Activated naive CD8-positive, alpha-beta T cell treated with anti-CD3 and anti-CD28 coated beads, Interleukin-2, amount 50 U/mL, for 24 hours (primary cell): ENCODE results near the gene SMYD3.

Experiments used
- ATAC-seq: fragments of 150-1000 bp; cut with Tn5 transposase; one replicate; pipeline ENCODE4 v1.10.0; 2021
- DNase-seq: peaks from one replicate; pipeline ENCODE4 v3.0.0; 2021
- H3K27ac Mint-ChIP-seq: one replicate; pipeline ENCODE4 v1.8.0; 2021; ENCODE audit warnings: mild to moderate bottlenecking, mixed read lengths
- H3K27me3 Mint-ChIP-seq: one replicate; pipeline ENCODE4 v1.8.0; 2021; ENCODE audit warnings: mixed read lengths
- H3K36me3 Mint-ChIP-seq: one replicate; pipeline ENCODE4 v1.8.0; 2021; ENCODE audit warnings: low read depth, mixed read lengths
- H3K4me1 Mint-ChIP-seq: one replicate; pipeline ENCODE4 v1.8.0; 2021; ENCODE audit warnings: mixed read lengths
- H3K4me3 Mint-ChIP-seq: one replicate; pipeline ENCODE4 v1.8.0; 2021; ENCODE audit warnings: mild to moderate bottlenecking, moderate library complexity, mixed read lengths
- H3K9me3 Mint-ChIP-seq: one replicate; pipeline ENCODE4 v1.8.0; 2021; ENCODE audit warnings: mixed read lengths

The SMYD3 gene

DNA sequence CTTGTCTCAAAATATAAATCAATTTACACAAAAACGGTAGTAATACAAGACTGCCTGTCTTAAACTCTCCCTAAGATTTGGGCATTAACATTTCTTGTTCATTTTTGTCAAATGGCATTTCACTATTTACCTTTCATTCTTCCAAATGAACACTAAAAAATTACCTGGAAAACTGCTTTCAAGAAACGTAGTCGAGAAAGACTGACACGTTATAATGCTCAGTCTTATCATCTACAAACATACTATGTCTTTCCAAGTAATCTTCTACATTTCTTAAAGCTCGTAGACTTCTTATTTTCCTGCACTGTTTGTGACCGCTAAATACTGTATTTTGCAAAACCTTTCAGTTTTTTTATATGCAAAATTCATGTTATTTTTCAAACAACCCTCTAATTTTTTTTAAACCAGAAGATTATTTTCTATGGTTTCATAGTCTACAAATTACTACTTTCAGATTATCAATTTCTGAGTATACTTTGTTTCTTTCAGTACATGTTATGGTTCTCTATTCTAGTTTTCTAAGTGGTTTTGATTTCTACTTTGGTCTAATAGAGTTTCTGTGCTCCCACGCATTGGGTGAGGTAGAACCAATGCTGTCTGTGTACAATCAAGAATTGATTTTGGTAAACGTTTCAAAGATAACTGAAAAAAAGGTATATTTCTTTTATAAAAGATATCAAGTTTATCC, 336.4 kb downstream of the SMYD3 start:
- ATAC-seq: no peak
- Mint-ChIP-seq H3K4me3 (no peak overlapping the region), H3K27ac (no peak overlapping the region), H3K36me3 (peaks cover 1% of the 10 kb centered on the region), H3K4me1 (no peaks in the 10 kb centered on the region), H3K9me3 (no peaks in the 10 kb centered on the region), H3K27me3 (no peaks in the 10 kb centered on the region)
- no peak for DNase-seq

DNA sequence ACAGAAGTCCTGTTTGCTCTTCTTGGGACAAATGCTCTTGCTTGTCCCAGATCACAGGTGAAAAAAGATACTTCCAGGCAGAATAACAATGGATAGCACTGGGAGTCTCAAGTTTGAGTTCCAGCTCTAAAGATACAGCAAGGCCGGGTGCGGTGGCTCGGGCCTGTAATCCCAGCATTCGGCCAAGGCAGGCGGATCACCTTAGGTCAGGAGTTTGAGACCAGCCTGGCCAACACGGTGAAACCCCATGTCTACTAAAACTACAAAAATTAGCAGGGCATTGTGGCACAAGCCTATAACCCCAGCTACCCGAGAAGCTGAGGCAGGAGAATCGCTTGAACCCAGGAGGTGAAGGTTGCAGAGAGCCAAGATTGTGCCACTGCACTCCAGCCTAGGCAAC, 337.6 kb downstream of the SMYD3 start:
- ATAC-seq: no peak

DNA sequence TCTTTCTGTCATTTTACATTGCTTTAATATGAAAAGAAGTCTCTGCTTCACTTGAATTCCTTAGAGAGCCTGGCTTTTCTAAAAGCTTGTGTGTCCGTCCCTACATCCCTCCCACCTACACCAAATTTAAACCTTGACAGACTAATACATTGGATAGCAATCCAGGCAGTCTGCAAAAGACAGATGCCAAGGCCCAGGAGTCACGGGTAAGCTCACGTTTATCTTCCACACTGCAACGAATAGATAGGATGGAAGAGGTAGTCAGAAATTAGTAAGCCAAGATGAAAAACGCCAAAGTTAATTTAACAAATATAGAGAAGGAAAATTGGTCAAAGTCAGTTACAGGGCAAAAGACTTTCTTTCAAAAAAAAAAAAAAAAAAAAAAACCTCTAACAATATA, 338.1 kb downstream of the SMYD3 start:
- Mint-ChIP-seq H3K9me3 (no peaks in the 10 kb centered on the region), H3K36me3 (peaks cover 4% of the 10 kb centered on the region), H3K4me3 (no peak overlapping the region), H3K4me1 (no peaks in the 10 kb centered on the region), H3K27ac (no peak overlapping the region), H3K27me3 (no peaks in the 10 kb centered on the region)
- no peak for ATAC-seq
- DNase-seq: no peak

More for the DNA sequence above, 337.6 kb downstream of the SMYD3 start:
- no peak overlapping the region for H3K27ac Mint-ChIP-seq
- no peaks in the 10 kb centered on the region for H3K27me3 Mint-ChIP-seq
- DNase-seq: no peak
- no peaks in the 10 kb centered on the region for H3K9me3 Mint-ChIP-seq
- no peak overlapping the region for H3K4me3 Mint-ChIP-seq
- H3K4me1 Mint-ChIP-seq: no peaks in the 10 kb centered on the region
- H3K36me3 Mint-ChIP-seq: peaks cover 4% of the 10 kb centered on the region

DNA sequence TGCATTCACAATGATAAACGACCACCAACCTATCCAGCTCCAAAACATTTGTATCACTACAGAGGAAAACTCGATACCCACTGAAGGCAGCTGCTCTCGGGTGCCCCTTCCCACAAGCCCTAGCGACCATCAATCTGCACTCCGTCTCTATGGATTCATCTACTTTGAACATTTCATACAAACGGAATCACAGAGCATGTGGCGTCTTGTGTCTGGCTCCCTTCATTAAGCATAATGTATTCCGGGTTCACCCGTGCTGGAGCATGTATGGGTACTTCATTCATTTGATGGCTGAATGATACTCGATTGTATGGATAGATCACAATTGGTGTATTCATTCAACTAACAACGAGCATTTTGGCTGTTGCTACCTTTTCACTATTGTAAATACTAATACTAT, 340.2 kb downstream of the SMYD3 start:
- no peak for DNase-seq
- H3K36me3 Mint-ChIP-seq: peaks cover 4% of the 10 kb centered on the region
- no peaks in the 10 kb centered on the region for H3K9me3 Mint-ChIP-seq
- H3K27ac Mint-ChIP-seq: no peak overlapping the region
- H3K4me3 Mint-ChIP-seq: no peak overlapping the region
- H3K4me1 Mint-ChIP-seq: no peaks in the 10 kb centered on the region
- no peaks in the 10 kb centered on the region for H3K27me3 Mint-ChIP-seq
- ATAC-seq: no peak

DNA sequence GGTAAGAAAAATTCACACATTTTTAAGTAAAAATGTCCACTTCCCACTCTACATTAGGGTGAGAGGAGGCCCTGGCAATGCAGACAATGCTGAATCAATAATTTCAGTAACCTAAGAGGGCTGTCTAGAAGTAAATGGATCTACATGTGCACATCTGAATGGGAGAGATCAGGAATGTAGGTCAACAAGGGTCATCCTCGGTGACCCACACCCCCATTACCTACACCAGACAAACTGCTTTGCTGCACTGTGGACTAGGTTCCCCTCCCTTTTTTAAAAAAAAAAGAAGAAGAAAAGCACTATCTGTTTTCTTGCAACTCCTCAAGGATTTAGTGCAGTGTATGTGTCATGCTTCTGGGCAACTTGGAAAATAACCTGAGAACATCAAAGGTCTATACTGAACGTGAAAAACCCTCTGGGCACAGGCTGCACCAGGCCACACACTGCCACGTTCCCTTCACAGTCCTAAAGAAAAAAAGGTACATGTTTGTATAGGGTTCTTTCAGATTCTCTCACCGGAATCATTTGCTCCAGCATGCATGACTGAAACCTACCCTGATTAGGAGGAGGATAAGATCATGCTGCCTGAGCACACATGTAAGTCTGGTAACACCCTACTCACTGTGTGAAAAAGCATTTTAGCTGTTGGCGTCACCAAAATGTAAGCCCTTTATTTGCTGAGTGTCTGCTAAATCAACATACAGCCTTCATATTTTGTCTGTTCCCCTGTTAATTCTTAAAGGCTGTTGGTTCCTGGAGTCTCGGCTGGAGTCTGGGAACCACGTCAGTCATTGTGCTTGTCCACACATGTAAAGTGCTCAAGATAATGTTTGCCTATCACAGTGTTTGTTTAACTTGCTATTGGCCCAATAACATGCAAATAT, 341.0 kb downstream of the SMYD3 start:
- H3K4me3 Mint-ChIP-seq: no peak overlapping the region
- peak; percentile 10 for ATAC-seq
- no peaks in the 10 kb centered on the region for H3K27me3 Mint-ChIP-seq
- no peaks in the 10 kb centered on the region for H3K9me3 Mint-ChIP-seq
- DNase-seq: no peak
- H3K4me1 Mint-ChIP-seq: no peaks in the 10 kb centered on the region
- H3K27ac Mint-ChIP-seq: no peak overlapping the region
- H3K36me3 Mint-ChIP-seq: peaks cover 4% of the 10 kb centered on the region

DNA sequence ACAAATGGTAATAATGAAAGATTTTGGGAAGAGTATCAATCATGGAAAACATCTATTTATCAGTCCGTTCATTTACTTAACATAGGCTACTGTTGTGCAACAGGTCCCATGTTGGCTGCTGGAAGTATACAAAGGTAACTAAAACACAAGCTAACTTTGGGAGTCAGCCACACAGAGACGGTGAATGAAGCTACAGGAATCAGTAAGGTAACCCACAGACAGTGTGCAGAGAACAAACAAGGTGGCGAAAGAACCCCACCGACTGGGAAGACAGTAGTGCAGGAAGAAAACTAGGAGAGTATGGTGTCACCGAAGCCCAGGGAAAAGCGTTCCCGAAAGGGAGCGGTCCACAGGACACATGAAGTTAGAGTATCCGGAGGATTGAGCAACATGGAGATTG, 342.3 kb downstream of the SMYD3 start:
- no peak overlapping the region for H3K4me3 Mint-ChIP-seq
- H3K27ac Mint-ChIP-seq: peak overlapping the region; percentile 7
- no peaks in the 10 kb centered on the region for H3K4me1 Mint-ChIP-seq
- DNase-seq (no peak), ATAC-seq (no peak)
- peaks cover 4% of the 10 kb centered on the region for H3K36me3 Mint-ChIP-seq
- H3K27me3 Mint-ChIP-seq: no peaks in the 10 kb centered on the region
- H3K9me3 Mint-ChIP-seq: no peaks in the 10 kb centered on the region

DNA sequence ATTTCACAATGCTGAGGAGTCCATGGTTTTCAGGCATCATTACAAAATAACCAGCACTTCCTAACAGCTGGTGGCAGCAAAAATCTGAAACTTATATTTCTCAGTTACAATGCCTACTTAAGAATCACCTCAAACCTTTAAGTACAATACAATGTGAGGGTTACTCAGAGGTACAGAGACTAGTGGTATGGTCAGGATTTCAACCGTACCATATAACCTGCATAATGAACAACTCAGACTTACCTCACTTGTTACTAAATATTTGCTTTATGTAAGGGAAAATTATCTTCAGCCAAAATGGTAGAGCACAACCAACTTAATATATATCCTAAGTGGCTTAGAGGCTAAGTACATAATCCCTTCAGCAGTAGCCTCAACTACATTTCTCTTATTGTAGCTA, 344.5 kb downstream of the SMYD3 start:
- DNase-seq (no peak), ATAC-seq (no peak)
- H3K4me3 Mint-ChIP-seq: no peak overlapping the region
- no peaks in the 10 kb centered on the region for H3K27me3 Mint-ChIP-seq
- no peak overlapping the region for H3K27ac Mint-ChIP-seq
- no peaks in the 10 kb centered on the region for H3K9me3 Mint-ChIP-seq
- H3K36me3 Mint-ChIP-seq: peaks cover 4% of the 10 kb centered on the region
- no peaks in the 10 kb centered on the region for H3K4me1 Mint-ChIP-seq

DNA sequence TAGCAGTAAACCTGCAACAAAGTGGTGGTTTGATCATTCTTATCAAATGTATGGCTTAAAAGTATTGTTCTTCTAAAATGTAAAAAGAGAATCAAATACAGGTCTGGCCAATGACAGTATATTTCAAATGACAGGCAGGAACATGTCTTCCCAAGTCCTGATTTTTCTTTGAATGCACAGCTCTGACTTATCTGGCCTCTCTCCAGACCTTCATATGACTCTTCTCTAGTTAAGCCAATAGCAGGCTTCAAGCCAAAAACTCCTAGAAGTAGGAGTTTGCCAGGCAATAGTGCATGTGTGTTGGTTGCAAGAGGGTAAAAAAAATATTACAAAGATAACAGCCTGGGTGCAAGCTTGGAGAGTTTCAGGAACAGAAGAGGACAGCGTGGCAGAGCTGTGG, 345.5 kb downstream of the SMYD3 start:
- Mint-ChIP-seq H3K36me3 (peaks cover 4% of the 10 kb centered on the region), H3K4me3 (no peak overlapping the region), H3K9me3 (no peaks in the 10 kb centered on the region), H3K4me1 (no peaks in the 10 kb centered on the region), H3K27ac (no peak overlapping the region), H3K27me3 (no peaks in the 10 kb centered on the region)
- DNase-seq (no peak), ATAC-seq (no peak)

DNA sequence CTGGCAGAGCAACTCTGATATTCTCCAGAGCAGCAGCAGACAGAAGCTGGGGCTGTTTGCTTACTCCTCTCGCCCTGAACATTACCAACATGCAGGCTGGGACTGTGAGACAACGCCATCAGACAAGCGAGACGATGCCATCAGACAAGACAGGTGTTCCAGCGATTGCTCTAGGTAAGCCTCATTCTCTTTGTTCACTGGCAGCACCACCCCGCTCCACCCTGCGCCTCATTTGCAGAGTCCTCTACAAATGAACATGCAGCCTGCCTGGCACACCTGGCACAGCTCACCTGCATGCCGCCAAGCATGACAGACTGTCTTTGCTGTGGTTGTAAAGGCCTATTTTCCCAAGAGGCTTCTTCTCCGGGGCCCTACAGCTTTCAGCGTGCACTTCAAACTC, 346.2 kb downstream of the SMYD3 start:
- Mint-ChIP-seq H3K27ac (no peak overlapping the region), H3K9me3 (no peaks in the 10 kb centered on the region), H3K4me1 (no peaks in the 10 kb centered on the region), H3K4me3 (no peak overlapping the region), H3K36me3 (peaks cover 4% of the 10 kb centered on the region), H3K27me3 (no peaks in the 10 kb centered on the region)
- DNase-seq (no peak), ATAC-seq (no peak)

DNA sequence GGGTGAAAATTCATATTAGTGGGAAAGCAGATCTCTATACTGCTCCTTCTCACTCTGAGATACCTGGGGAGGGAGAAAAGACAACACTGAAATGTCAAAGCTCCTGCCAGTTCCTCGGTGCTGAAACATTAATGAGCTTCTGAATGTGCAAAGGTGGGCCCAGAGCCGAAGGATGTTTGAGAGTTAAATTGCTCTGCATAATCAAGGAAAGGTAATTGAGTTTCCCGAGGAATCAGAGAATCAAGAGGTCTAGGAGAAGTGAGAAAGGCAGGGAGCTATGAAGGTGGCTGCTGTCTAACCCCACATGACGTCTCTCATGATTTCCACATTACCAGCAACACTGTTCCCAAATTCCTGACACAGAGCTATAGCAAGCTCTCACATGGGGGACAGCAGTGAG, 346.7 kb downstream of the SMYD3 start:
- DNase-seq (no peak), ATAC-seq (no peak)
- no peaks in the 10 kb centered on the region for H3K9me3 Mint-ChIP-seq
- peaks cover 2% of the 10 kb centered on the region for H3K36me3 Mint-ChIP-seq
- no peaks in the 10 kb centered on the region for H3K27me3 Mint-ChIP-seq
- H3K27ac Mint-ChIP-seq: no peak overlapping the region
- no peaks in the 10 kb centered on the region for H3K4me1 Mint-ChIP-seq
- no peak overlapping the region for H3K4me3 Mint-ChIP-seq

DNA sequence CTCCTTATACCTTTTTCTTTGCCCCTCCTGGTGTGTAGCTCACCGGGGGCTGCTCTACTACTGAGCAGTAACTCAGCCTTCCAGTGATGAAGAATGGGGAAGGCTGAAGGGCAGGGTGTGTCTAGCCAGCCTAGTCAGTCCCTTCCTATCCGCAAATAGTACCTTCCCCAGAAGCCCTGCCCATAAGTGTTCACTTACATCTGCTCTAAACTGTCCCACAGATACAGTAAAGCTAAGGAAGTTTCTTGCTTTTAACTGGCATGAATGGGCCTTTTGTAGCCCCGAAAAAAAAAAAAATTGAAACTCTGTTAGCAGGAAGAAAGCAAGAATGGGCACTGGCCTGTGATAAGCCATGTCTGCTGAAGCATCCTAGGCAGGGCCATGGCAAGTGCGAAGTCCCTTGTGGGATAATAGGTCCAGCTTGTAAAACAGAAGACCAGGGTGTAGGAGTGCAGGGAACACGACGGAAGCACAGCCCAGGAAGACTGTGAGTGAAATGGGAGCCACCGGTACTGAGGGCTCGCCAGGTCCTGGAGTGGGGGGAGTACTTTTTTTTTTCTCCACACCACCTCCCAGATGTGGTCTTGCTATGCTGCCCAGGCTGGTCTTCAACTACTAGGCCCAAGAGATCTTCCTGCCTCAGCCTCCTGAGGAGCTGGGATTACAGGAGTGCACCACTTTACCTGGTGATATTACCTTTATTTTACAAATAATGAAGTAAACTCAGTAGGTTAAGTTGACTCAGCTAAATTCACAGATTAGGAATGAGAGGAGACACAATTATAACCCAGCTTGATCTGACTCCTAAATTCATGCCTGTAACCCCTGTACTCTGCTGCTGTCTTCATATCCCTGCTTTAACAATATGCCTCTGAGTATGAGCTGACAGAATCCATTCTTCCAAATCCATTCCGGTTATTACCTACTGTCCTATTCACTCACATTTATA, 347.5 kb downstream of the SMYD3 start:
- Mint-ChIP-seq H3K9me3 (no peaks in the 10 kb centered on the region), H3K4me3 (no peak overlapping the region), H3K4me1 (no peaks in the 10 kb centered on the region)

DNA sequence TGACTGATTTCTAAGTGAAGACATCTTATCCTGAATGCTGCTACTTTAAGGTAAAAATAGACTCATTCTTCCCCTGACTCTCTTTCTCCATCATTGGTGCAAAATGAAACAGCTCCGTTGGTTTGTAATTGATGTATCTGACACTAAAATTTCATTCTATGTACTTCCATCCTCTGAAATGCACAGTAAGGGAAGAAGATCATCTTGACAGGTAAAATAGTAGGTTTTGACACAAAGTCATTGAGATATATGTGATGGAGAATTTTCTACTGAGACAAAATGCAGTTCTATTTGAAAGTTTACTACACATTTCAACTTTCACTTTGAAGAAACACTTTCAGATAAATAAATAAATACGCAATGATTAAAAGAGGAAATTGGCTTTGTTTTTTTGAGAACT, 348.9 kb downstream of the SMYD3 start:
- Mint-ChIP-seq H3K9me3 (no peaks in the 10 kb centered on the region), H3K4me3 (no peak overlapping the region), H3K27me3 (no peaks in the 10 kb centered on the region), H3K36me3 (no peaks in the 10 kb centered on the region), H3K4me1 (no peaks in the 10 kb centered on the region), H3K27ac (no peak overlapping the region)
- DNase-seq: no peak
- no peak for ATAC-seq

More for the DNA sequence above, 347.5 kb downstream of the SMYD3 start:
- H3K27me3 Mint-ChIP-seq: no peaks in the 10 kb centered on the region
- ATAC-seq (no peak), DNase-seq (no peak)
- no peak overlapping the region for H3K27ac Mint-ChIP-seq
- H3K36me3 Mint-ChIP-seq: no peaks in the 10 kb centered on the region

DNA sequence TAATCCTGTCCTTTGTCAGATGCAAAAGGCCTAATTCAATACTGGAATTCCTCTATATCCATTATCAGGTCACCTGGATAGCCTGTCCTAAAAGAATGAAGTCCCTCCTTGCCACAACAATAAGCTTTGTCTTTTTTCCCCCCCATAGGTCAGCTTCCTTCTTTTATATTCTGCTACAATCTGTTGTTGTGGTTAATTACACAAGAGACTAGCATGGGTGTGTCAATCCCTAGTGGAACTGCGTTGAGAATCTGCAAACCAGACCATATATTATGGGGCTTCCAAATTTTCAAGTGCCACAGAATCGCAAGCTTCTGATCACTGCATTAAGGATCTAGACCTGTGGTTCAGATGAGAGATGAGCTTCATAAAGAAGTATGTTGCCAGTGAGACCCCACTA, 349.6 kb downstream of the SMYD3 start:
- no peak overlapping the region for H3K4me3 Mint-ChIP-seq
- no peaks in the 10 kb centered on the region for H3K4me1 Mint-ChIP-seq
- no peaks in the 10 kb centered on the region for H3K36me3 Mint-ChIP-seq
- no peak overlapping the region for H3K27ac Mint-ChIP-seq
- H3K9me3 Mint-ChIP-seq: no peaks in the 10 kb centered on the region
- ATAC-seq (no peak), DNase-seq (no peak)
- H3K27me3 Mint-ChIP-seq: no peaks in the 10 kb centered on the region

DNA sequence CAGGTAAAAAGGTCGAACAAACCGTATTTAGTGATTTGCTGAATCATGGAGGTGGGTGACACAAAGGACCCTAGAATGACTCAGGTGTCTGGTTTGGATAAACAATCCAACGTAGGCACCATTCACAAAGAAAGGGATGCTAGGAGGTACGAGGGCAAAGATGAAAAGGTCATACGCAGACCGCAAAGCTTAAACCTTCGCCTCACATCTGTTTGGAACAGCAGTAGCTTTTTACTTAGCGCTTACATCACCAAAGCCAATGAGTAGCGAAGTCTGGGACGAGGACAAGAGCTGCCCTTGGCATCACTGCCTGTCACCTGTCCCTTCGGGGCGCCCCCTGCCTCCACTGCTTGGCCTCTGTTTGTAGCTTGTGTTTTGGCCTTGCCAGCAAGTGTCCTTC, 350.2 kb downstream of the SMYD3 start:
- no peaks in the 10 kb centered on the region for H3K27me3 Mint-ChIP-seq
- no peak for ATAC-seq
- no peak for DNase-seq
- no peaks in the 10 kb centered on the region for H3K4me1 Mint-ChIP-seq
- no peaks in the 10 kb centered on the region for H3K36me3 Mint-ChIP-seq
- H3K9me3 Mint-ChIP-seq: no peaks in the 10 kb centered on the region
- no peak overlapping the region for H3K27ac Mint-ChIP-seq
- no peak overlapping the region for H3K4me3 Mint-ChIP-seq
